K562 (cell line): Measurements from ENCODE around the gene FXYD3. TPM values are rescaled to one million over a fixed set of nuclear protein-coding genes. Genes with fewer than 3 reads are reported as not detected.

Source experiments
- ATF4 ChIP-seq: fragments of 450-650 bp; formaldehyde crosslinking; IDR thresholded peaks from 2 replicates; pipeline ENCODE4 v1.4.0; 2022; ENCODE audit warnings: mild to moderate bottlenecking, moderate library complexity
- BACH1 ChIP-seq: fragments of 200-800 bp; sonication (Bioruptor generic); IDR thresholded peaks from 2 replicates; pipeline ENCODE4 v1.6.1; 2016; ENCODE audit warnings: missing genetic modification characterization, missing compliant biosample characterization
- CBFA2T2 ChIP-seq: fragments of 450-650 bp; conservative IDR thresholded peaks from 2 replicates; pipeline ENCODE4 v1.6.1; 2017; ENCODE audit warnings: mild to moderate bottlenecking
- CBX5 ChIP-seq: IDR thresholded peaks from 2 replicates; pipeline ENCODE4 v1.6.1; 2014; ENCODE audit warnings: low read depth, borderline replicate concordance
- CEBPB ChIP-seq: fragments of 450-650 bp; IDR thresholded peaks from 2 replicates; pipeline ENCODE4 v1.6.1; 2016; ENCODE audit warnings: missing genetic modification characterization, missing compliant biosample characterization
- HSF4 ChIP-seq: fragments of 250-450 bp; sonication (Bioruptor Pico); IDR thresholded peaks from 2 replicates; pipeline ENCODE4 v2.1.2; 2022; ENCODE audit warnings: mild to moderate bottlenecking, moderate library complexity, borderline replicate concordance
- L3MBTL2 ChIP-seq: fragments of 450-650 bp; IDR thresholded peaks from 2 replicates; pipeline ENCODE4 v1.6.1; 2016; ENCODE audit warnings: mild to moderate bottlenecking, moderate library complexity
- NCOA2 ChIP-seq, 2 experiments: fragments of 450-650 bp; IDR thresholded peaks; 2 replicates each; pipeline ENCODE4 v1.6.1; 2018; ENCODE audit warnings: mild to moderate bottlenecking in 2 of 2, moderate library complexity in 1 of 2; ENCODE audit not compliant: partially characterized antibody in 2 of 2
- NCOA4 ChIP-seq: fragments of 450-650 bp; IDR thresholded peaks from 2 replicates; pipeline ENCODE4 v1.6.1; 2018; ENCODE audit warnings: mild to moderate bottlenecking; ENCODE audit not compliant: partially characterized antibody
- NFE2L1 ChIP-seq: fragments of 450-650 bp; IDR thresholded peaks from 2 replicates; pipeline ENCODE4 v1.6.1; 2016; ENCODE audit warnings: missing genetic modification characterization, low read depth, mild to moderate bottlenecking, missing compliant biosample characterization, moderate library complexity, borderline replicate concordance
- RBM39 ChIP-seq: fragments of 200-400 bp; formaldehyde crosslinking; optimal IDR thresholded peaks from 2 replicates; pipeline ENCODE3; 2018; ENCODE audit warnings: low read depth, low read length
- SLC30A9 ChIP-seq: fragments of 250-450 bp; sonication (Bioruptor Pico); IDR thresholded peaks from 2 replicates; pipeline ENCODE4 v1.8.0; 2022; ENCODE audit warnings: mild to moderate bottlenecking, moderate library complexity
- SMARCA4 ChIP-seq: fragments of 450-650 bp; IDR thresholded peaks from 2 replicates; pipeline ENCODE4 v1.6.1; 2016
- TRIM24 ChIP-seq, 2 experiments: fragments of 450-650 bp; IDR thresholded peaks; 2 replicates each; pipeline ENCODE4 v1.6.1; 2016
- UBTF ChIP-seq, 2 experiments: IDR thresholded peaks; 2 replicates each; pipeline ENCODE4 v1.6.1; 2012; ENCODE audit warnings: improper control_type of control experiment in 2 of 2, low read depth in 2 of 2, low read length in 2 of 2, borderline replicate concordance in 1 of 2
- XRCC3 ChIP-seq: fragments of 450-650 bp; IDR thresholded peaks from 2 replicates; pipeline ENCODE4 v1.6.1; 2017; ENCODE audit warnings: mild to moderate bottlenecking, moderate library complexity
- YY1 ChIP-seq, 3 experiments: IDR thresholded peaks; 2 replicates each; pipeline ENCODE4 v1.6.1; 2011; ENCODE audit warnings: low read length in 2 of 3, mild to moderate bottlenecking in 2 of 3, moderate library complexity in 2 of 3, borderline replicate concordance in 1 of 3, control low read depth in 1 of 3, low read depth in 1 of 3; ENCODE audit not compliant: insufficient read depth in 3 of 3, insufficient replicate concordance in 2 of 3, control insufficient read depth in 1 of 3, insufficient read length in 1 of 3; ENCODE audit errors: extremely low read depth in 1 of 3
- ZBTB34 ChIP-seq: fragments of 250-450 bp; sonication (Bioruptor Pico); IDR thresholded peaks from 2 replicates; pipeline ENCODE4 v1.8.0; 2021; ENCODE audit warnings: mild to moderate bottlenecking, moderate library complexity
- ZNF165 ChIP-seq: fragments of 250-450 bp; sonication (Bioruptor Pico); IDR thresholded peaks from 2 replicates; pipeline ENCODE4 v1.4.0; 2020; ENCODE audit warnings: borderline replicate concordance
- ZNF280B ChIP-seq: fragments of 250-450 bp; sonication (Bioruptor Pico); IDR thresholded peaks from 2 replicates; pipeline ENCODE4 v1.5.1; 2021; ENCODE audit warnings: mild to moderate bottlenecking
- ZNF324 ChIP-seq: fragments of 250-450 bp; sonication (Bioruptor Pico); IDR thresholded peaks from 2 replicates; pipeline ENCODE4 v1.4.0; 2020; ENCODE audit warnings: mild to moderate bottlenecking
- ZNF436 ChIP-seq: fragments of 250-450, 450-650 bp; sonication (Bioruptor Pico); formaldehyde crosslinking; IDR thresholded peaks from 2 replicates; pipeline ENCODE4 v1.7.0; 2020; ENCODE audit warnings: mild to moderate bottlenecking
- ZNF57 ChIP-seq: fragments of 450-650 bp; formaldehyde crosslinking; IDR thresholded peaks from 2 replicates; pipeline ENCODE4 v1.4.0; 2020; ENCODE audit warnings: mild to moderate bottlenecking, moderate library complexity
- ZNF644 ChIP-seq: fragments of 200-800 bp; sonication (Bioruptor generic); IDR thresholded peaks from 2 replicates; pipeline ENCODE4 v1.6.1; 2016; ENCODE audit warnings: low read depth, missing genetic modification characterization, missing compliant biosample characterization
- polyA plus RNA-seq, 8 experiments: library from polyadenylated mRNA; depleted of rRNA in 4 of 8; stranded (reverse) in 5 of 8; unstranded in 3 of 8; fragments of >200 nt; fragmentation: Nextera tagmentation in 2 of 8; fragmentation: Illumina TruSeq in 1 of 8; extraction: Ambion mirVana in 2 of 8; extraction: Trizol in 1 of 8; gene quantifications; 2 replicates each; pipeline versions ENCODE4 v1.2.1 to v1.2.3, GENCODE V29; 2011 to 2014; ENCODE audit warnings: inconsistent platforms in 1 of 8, missing spikeins in 1 of 8
- total RNA-seq, 7 experiments: library from RNA; depleted of rRNA in 6 of 7; stranded (reverse); fragments of >200 nt in 6 of 7; fragmentation: Illumina TruSeq in 2 of 7; extraction: Trizol in 2 of 7; gene quantifications; 2 replicates each; pipeline versions ENCODE4 v1.2.1 to v1.2.3, GENCODE V29; 2011 to 2021; ENCODE audit warnings: low replicate concordance in 1 of 7

The FXYD3 gene
- total and polyA plus RNA-seq, 9 of the 15 experiments (the other 6 are each of a cell fraction or from before 2014, with no cell fraction given) = 0.24 TPM; not detected in 8

GRCh38 chr19:35095667-35096368, 19.8 kb upstream of the FXYD3 start (continued):
- no peak for TF ChIP-seq UBTF (IDR thresholded peaks at IDR 0.05; ENCODE audit: borderline replicate concordance in 1 of 2, low read depth in 2 of 2, low read length in 2 of 2)
- no peak for TF ChIP-seq NCOA4
- TF ChIP-seq NCOA2 (IDR thresholded peaks at IDR 0.05; ENCODE audit: partially characterized antibody in 2 of 2) = no peak
- TF ChIP-seq TRIM24 (IDR thresholded peaks at IDR 0.05) = no peak
- TF ChIP-seq ZNF57 (CRISPR knock-in tag) = no peak
- no peak for TF ChIP-seq ATF4 (CRISPR knock-in tag)
- TF ChIP-seq HSF4 (CRISPR knock-in tag) = no peak
- no peak for TF ChIP-seq SLC30A9 (CRISPR knock-in tag)
- peak; percentile 74 for TF ChIP-seq RBM39
- TF ChIP-seq ZNF436 (CRISPR knock-in tag) = no peak
- TF ChIP-seq ZNF644 (tag) = no peak
- no peak for TF ChIP-seq SMARCA4
- no peak for TF ChIP-seq CBX5
- TF ChIP-seq ZNF165 (CRISPR knock-in tag) = no peak
- no peak for TF ChIP-seq L3MBTL2
- no peak for TF ChIP-seq YY1 (IDR thresholded peaks at IDR 0.05; ENCODE audit: borderline replicate concordance in 1 of 3, control insufficient read depth in 1 of 3, extremely low read depth in 1 of 3, insufficient read depth in 3 of 3, insufficient read length in 1 of 3, insufficient replicate concordance in 2 of 3, low read depth in 1 of 3, low read length in 2 of 3)
- TF ChIP-seq CBFA2T2 = no peak
- TF ChIP-seq ZBTB34 = no peak
- TF ChIP-seq ZNF280B (CRISPR knock-in tag) = no peak
- TF ChIP-seq BACH1 = no peak
- no peak for TF ChIP-seq CEBPB
- TF ChIP-seq XRCC3 = no peak
- TF ChIP-seq NFE2L1 = no peak
- TF ChIP-seq ZNF324 (CRISPR knock-in tag) = no peak
